PC-3 (cell line): Measurements from ENCODE around the gene MSX1. TPM values are rescaled to one million over a fixed set of nuclear protein-coding genes. Genes with fewer than 3 reads are reported as not detected.

ENCODE experiments used
- ATAC-seq: fragments of 200-7000 bp; cut with Tn5 transposase; 2 replicates; pipeline ENCODE4 v1.9.1; 2020; ENCODE audit warnings: mild to moderate bottlenecking, moderate library complexity
- BruUV-seq: library from RNA; stranded (reverse); fragments of 400-500 nt; replicated peaks from 2 replicates; lab custom pipeline; 2021; lab: Mats Ljungman, UMichigan
- CTCF ChIA-PET: fragments of 300-600 bp; sonication (Branson Sonifier 250); formaldehyde crosslinking; loops from one replicate; lab custom pipeline; 2022; ENCODE audit warnings: antibody characterized with exemption; lab: Charles Lee
- POLR2A ChIA-PET: fragments of 300-600 bp; sonication (Branson Sonifier 250); formaldehyde crosslinking; loops from one replicate; lab custom pipeline; 2022; ENCODE audit warnings: antibody characterized with exemption; ENCODE audit not compliant: unreplicated experiment; lab: Charles Lee
- DNase-seq: peaks from one replicate; pipeline ENCODE4 v3.0.0-alpha.2; 2015
- H2AFZ ChIP-seq: fragments of 300-600 bp; sonication (generic); 2 replicates; pipeline ENCODE4 v1.6.0; 2016; ENCODE audit warnings: antibody characterized with exemption, low read length
- H3F3A ChIP-seq: fragments of 300-600 bp; sonication (generic); one replicate; pipeline ENCODE4 v1.6.0; 2017; ENCODE audit warnings: antibody characterized with exemption, low read length, control low read depth, mild to moderate bottlenecking; ENCODE audit not compliant: unreplicated experiment
- H3K27ac ChIP-seq: fragments of 300-600 bp; sonication (generic); 2 replicates; pipeline ENCODE4 v1.5.1; 2016; ENCODE audit warnings: mild to moderate bottlenecking, low read length
- H3K27me3 ChIP-seq: fragments of 300-600 bp; sonication (generic); 2 replicates; pipeline ENCODE4 v1.6.1; 2016; ENCODE audit warnings: low read length, mixed read lengths
- H3K36me3 ChIP-seq: fragments of 300-600 bp; sonication (generic); 2 replicates; pipeline ENCODE4 v1.6.1; 2016; ENCODE audit warnings: low read depth, mixed run types, low read length, mixed read lengths
- H3K4me1 ChIP-seq: fragments of 300-600 bp; sonication (generic); 2 replicates; pipeline ENCODE4 v1.5.1; 2016; ENCODE audit warnings: low read length; ENCODE audit not compliant: insufficient read depth
- H3K4me2 ChIP-seq: fragments of 300-600 bp; sonication (generic); 2 replicates; pipeline ENCODE4 v1.6.0; 2016; ENCODE audit warnings: low read length
- H3K4me3 ChIP-seq: fragments of 300-600 bp; sonication (generic); 2 replicates; pipeline ENCODE4 v1.5.1; 2016; ENCODE audit warnings: mild to moderate bottlenecking, low read length, mixed read lengths
- H3K79me2 ChIP-seq: fragments of 300-600 bp; sonication (generic); 2 replicates; pipeline ENCODE4 v1.6.1; 2017; ENCODE audit warnings: low read length, mixed read lengths
- H3K9ac ChIP-seq: fragments of 300-600 bp; sonication (generic); 2 replicates; pipeline ENCODE4 v1.6.0; 2016; ENCODE audit warnings: mild to moderate bottlenecking, low read length
- H3K9me2 ChIP-seq: fragments of 300-600 bp; sonication (generic); replicated peaks from 2 replicates; pipeline ENCODE4 v1.6.1; 2016; ENCODE audit warnings: mixed run types, low read length, mixed read lengths
- H3K9me3 ChIP-seq: fragments of 300-600 bp; sonication (generic); 2 replicates; pipeline ENCODE4 v1.6.1; 2016; ENCODE audit warnings: low read length, mixed read lengths
- H4K20me1 ChIP-seq: fragments of 300-600 bp; sonication (generic); 2 replicates; pipeline ENCODE4 v1.6.1; 2016; ENCODE audit warnings: low read length, mixed read lengths
- CTCF ChIP-seq: fragments of 300-600 bp; sonication (generic); conservative IDR thresholded peaks from 2 replicates; pipeline ENCODE4 v1.5.1; 2017; ENCODE audit warnings: antibody characterized with exemption, low read depth, mild to moderate bottlenecking, low read length
- EZH2 ChIP-seq: fragments of 300-600 bp; sonication (generic); IDR thresholded peaks from one replicate; pipeline ENCODE4 v1.6.1; 2017; ENCODE audit warnings: antibody characterized with exemption, mild to moderate bottlenecking, low read length; ENCODE audit not compliant: unreplicated experiment
- EZH2phosphoT487 ChIP-seq: fragments of 300-600 bp; sonication (generic); IDR thresholded peaks from 2 replicates; pipeline ENCODE4 v1.6.1; 2018; ENCODE audit warnings: mild to moderate bottlenecking, antibody characterized with exemption, low read length, borderline replicate concordance
- intact Hi-C: fragments of 100-400 bp; cut with micrococcal nuclease; formaldehyde crosslinking; loops from 2 replicates; pipeline ENCODE4 v1.9.0; 2023
- total RNA-seq: library from RNA; depleted of rRNA; stranded (reverse); fragments of >200 nt; gene quantifications from 2 replicates; pipeline ENCODE4 v1.2.3, GENCODE V29; 2014

The MSX1 gene
- total RNA-seq, 1 experiment from 2014 or later, result 7.5 TPM

GRCh38 chr4:4855301-4856070 is 4.0 kb upstream of the MSX1 start:
- DNase-seq (no peak), ATAC-seq (no peak)
- Histone ChIP-seq H3K79me2 (peaks cover 2% of the 10 kb centered on the region), H3K27me3 (peaks cover 25% of the 10 kb centered on the region), H3K9me2 (no peaks in the 10 kb centered on the region), H3K27ac (no peak overlapping the region), H3K4me2 (peak overlapping the region; percentile 97), H2AFZ (peak overlapping the region; percentile 96), H3F3A (no peaks in the 10 kb centered on the region), H3K9ac (no peak overlapping the region), H3K4me1 (no peaks in the 10 kb centered on the region), H3K9me3 (no peaks in the 10 kb centered on the region), H4K20me1 (no peaks in the 10 kb centered on the region), H3K4me3 (peak overlapping the region; percentile 76), H3K36me3 (no peaks in the 10 kb centered on the region)
- TF ChIP-seq CTCF, result no peak
- TF ChIP-seq EZH2phosphoT487, result no peak
- TF ChIP-seq EZH2, result no peak
- intact Hi-C loops, result loop anchor here (5.0 kb wide), 1 partner anchor 193 kb away; no protein-coding TSS in a partner anchor
- no TSS peak for BruUV-seq
- ChIA-PET CTCF (no interaction called here), POLR2A (no interaction called here)

DNA sequence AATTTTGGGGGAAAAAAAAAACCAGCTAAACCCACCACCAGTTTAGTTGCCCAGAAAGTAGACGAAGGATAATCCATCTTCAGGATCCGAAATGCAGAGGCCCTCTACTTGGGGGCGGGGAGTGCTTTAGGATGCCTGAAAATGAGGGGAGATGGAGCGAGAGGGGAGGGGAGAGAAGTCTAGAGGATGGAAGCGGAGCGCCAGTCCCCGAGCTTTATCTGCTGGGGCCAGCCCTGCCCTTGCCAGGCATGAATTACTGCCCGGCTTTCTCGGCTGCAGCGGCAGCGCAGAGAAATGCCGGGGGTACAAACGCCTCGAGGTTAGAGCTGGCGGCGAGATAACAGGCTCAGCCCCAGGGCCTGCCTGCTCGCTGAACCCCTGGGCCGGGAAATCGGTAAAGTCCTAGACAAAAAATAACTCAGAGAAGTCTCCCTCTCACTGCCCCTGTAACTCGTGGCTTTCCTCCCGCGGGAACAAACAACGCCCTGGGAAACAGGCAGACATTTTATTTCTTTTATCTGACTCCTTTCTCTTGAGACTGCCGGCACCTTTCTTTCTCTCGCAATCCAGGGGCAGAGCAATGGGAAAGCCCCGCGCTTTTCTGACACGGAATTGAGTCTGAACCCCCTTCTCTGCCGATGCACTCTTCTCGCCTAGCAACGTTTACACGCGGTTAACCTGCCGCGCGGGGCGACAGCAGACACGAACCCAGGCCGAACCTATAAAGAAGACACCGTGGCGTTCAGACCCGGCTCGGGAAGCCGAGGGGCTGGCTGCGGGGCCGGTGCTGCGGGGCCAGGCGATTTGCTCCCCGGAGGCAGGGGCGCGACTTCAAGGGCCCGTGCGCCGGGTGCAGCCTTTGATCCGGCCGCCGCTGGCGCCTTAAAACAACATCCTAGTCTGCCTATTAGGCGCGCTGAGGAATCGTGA is 3.1 kb upstream of the MSX1 start:
- Histone ChIP-seq H3K9me3 (no peaks in the 10 kb centered on the region), H4K20me1 (no peaks in the 10 kb centered on the region), H3K9ac (peak overlapping the region; percentile 49), H3K27ac (no peak overlapping the region), H3K4me1 (peaks cover 3% of the 10 kb centered on the region; the same call in 1 of the 2 replicates), H3K27me3 (peaks cover 25% of the 10 kb centered on the region), H3K4me2 (peak overlapping the region; percentile 97), H3K9me2 (no peaks in the 10 kb centered on the region), H2AFZ (peak overlapping the region; percentile 96), H3K4me3 (peak overlapping the region; percentile 76), H3K79me2 (peaks cover 10% of the 10 kb centered on the region), H3K36me3 (no peaks in the 10 kb centered on the region), H3F3A (no peaks in the 10 kb centered on the region)
- ChIA-PET CTCF (no interaction called here), POLR2A (no interaction called here)
- TF ChIP-seq EZH2 (no peak), EZH2phosphoT487 (no peak), CTCF (no peak)
- no TSS peak for BruUV-seq
- intact Hi-C loops, result loop anchor here (5.0 kb wide), 1 partner anchor 194 kb away; no protein-coding TSS in a partner anchor
- peak; percentile 12 for ATAC-seq
- DNase-seq, result peak; percentile 34
